ENCODE measurements around the gene FOXD4L6. TPM values are rescaled to one million over a fixed set of nuclear protein-coding genes. Genes with fewer than 3 reads are reported as not detected.
"Not testable (repeated sequence)": the region's sequence is repeated elsewhere in the genome, so short reads cannot be mapped to it uniquely, and the experiment has no call there.

Gene FOXD4L6
- not detected in 2 replicates for total RNA-seq (2014; rRNA removed; shearing (Covaris generic); ENCODE audit: low replicate concordance)

GRCh38 chr9:41128581-41128980, at the start of gene FOXD4L6:
Gene FOXD4L6, minus strand, starts transcription at chr9:41128681. Its CDS starts 298 bp downstream, at chr9:41128383.
- DNase-seq, H3K36me3 ChIP-seq, H3K4me3 ChIP-seq, H3K27me3 ChIP-seq, H3K9me3 ChIP-seq: not testable (repeated sequence)

GRCh38 chr9:41174994-41175393, 46.5 kb upstream of the FOXD4L6 start:
- H3K36me3 ChIP-seq, DNase-seq, H3K27me3 ChIP-seq, H3K9me3 ChIP-seq, H3K4me3 ChIP-seq: not testable (repeated sequence)

- not testable (repeated sequence) for H3K27me3 ChIP-seq, H3K4me3 ChIP-seq, H3K9me3 ChIP-seq, H3K36me3 ChIP-seq, DNase-seq
These were observed 21.6 kb upstream of the FOXD4L6 start for GRCh38 chr9:41150116-41150515.

- not testable (repeated sequence) for DNase-seq, H3K27me3 ChIP-seq, H3K9me3 ChIP-seq, H3K4me3 ChIP-seq, H3K36me3 ChIP-seq
These were observed 13.4 kb upstream of the FOXD4L6 start for GRCh38 chr9:41141878-41142277.

GRCh38 chr9:41126746-41127446, 1.6 kb downstream of the FOXD4L6 start:
- not testable (repeated sequence) for H3K4me3 ChIP-seq, DNase-seq, H3K27me3 ChIP-seq, H3K9me3 ChIP-seq, H3K36me3 ChIP-seq

DNA sequence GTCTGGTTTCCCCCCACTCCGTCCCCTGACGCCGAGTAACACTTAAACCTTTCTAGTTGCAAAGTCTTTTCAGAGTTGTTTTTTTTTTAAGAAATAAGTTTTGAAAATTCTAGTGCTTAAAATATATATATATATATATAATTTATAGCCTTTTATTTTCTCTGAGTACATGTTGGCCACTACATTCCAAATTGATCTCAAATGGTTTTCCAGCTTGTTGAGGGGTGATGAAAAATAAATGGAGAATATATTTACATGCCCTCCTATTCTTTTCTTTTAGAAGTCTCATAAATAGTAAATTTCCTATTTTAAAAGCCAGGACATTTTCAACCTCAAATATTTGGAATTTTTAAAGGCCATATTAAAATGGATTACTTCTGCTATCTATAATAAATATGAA, 2.5 kb downstream of the FOXD4L6 start:
- not testable (repeated sequence) for DNase-seq, H3K4me3 ChIP-seq, H3K27me3 ChIP-seq, H3K9me3 ChIP-seq, H3K36me3 ChIP-seq

GRCh38 chr9:41125109-41125658, 3.3 kb downstream of the FOXD4L6 start:
- H3K9me3 ChIP-seq, H3K4me3 ChIP-seq, H3K27me3 ChIP-seq, H3K36me3 ChIP-seq, DNase-seq: not testable (repeated sequence)

DNA sequence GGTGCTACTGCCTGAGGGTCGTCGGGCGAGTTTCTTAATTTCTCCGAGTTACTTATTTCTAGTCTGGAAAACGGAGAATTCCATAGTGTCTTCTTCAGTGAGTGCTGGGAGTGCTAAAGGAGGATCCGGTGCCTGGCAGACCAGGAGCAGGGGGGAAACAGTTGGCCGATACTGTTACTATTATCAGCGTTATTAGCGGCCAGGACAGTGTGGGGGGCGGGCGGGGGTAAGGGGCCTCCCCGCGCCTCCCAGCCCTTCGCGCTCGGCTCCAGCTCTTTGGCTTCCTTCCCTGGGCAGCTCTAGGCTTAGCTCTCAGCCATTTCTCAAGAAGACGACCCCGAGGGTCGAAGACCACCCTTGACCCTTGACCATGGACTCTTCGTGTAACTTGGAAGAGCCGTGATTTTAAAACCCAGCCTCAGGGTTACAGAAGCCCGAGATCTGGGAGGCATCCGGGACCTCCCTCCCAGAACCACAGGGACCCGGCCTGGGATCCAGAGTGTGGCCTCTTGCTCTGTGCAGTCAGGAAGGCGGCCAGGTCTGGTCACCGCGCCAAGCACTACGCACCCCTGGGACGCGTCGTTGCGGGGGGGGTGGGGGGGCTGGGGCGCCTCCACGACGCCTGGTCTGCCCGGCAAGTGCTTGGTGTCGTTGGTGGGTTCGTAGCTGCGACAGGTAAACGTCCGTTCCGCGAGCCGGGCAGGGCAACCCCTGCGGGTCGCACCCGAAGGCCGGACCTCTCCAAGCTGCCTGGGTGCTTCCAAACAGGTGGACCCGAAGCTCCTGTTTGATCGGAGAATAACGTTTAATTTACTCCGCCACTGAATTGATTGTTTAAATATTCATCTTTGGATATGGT, 4.0 kb downstream of the FOXD4L6 start:
- not testable (repeated sequence) for H3K9me3 ChIP-seq, H3K36me3 ChIP-seq, H3K27me3 ChIP-seq, DNase-seq, H3K4me3 ChIP-seq

- H3K9me3 ChIP-seq, DNase-seq, H3K27me3 ChIP-seq, H3K36me3 ChIP-seq, H3K4me3 ChIP-seq: not testable (repeated sequence)
These were observed 4.7 kb downstream of the FOXD4L6 start for GRCh38 chr9:41123812-41124211.

GRCh38 chr9:41123396-41123795, 5.1 kb downstream of the FOXD4L6 start:
- H3K27me3 ChIP-seq, H3K36me3 ChIP-seq, DNase-seq, H3K9me3 ChIP-seq, H3K4me3 ChIP-seq: not testable (repeated sequence)

- H3K9me3 ChIP-seq, DNase-seq, H3K4me3 ChIP-seq, H3K36me3 ChIP-seq, H3K27me3 ChIP-seq: not testable (repeated sequence)
These were observed 7.8 kb downstream of the FOXD4L6 start for GRCh38 chr9:41120696-41121095.

- not testable (repeated sequence) for H3K4me3 ChIP-seq, H3K9me3 ChIP-seq, H3K36me3 ChIP-seq, DNase-seq, H3K27me3 ChIP-seq
These were observed 8.8 kb downstream of the FOXD4L6 start for GRCh38 chr9:41119719-41120118.

GRCh38 chr9:41119311-41119710, 9.2 kb downstream of the FOXD4L6 start:
- not testable (repeated sequence) for DNase-seq, H3K27me3 ChIP-seq, H3K4me3 ChIP-seq, H3K9me3 ChIP-seq, H3K36me3 ChIP-seq

GRCh38 chr9:41113348-41113747, 15.1 kb downstream of the FOXD4L6 start:
- not testable (repeated sequence) for H3K36me3 ChIP-seq, DNase-seq, H3K9me3 ChIP-seq, H3K27me3 ChIP-seq, H3K4me3 ChIP-seq

DNA sequence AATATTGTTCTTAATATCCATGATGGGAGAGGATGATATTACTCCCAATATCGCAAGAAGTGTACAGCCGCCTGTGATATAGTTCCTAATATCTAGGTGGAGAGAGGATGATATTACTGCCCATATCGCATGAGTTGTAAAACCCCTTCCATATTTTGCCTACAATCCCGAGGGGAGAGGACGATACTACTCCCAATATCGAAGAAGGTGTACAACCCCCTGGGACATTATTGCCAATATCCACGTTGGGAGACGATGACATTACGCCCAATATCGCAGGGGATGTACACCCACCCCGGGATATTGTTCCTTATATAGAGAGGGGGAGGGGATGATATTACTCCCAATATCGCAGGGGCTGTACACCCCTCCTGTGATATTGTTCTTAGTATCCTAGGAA, 17.1 kb downstream of the FOXD4L6 start:
- H3K27me3 ChIP-seq, DNase-seq, H3K9me3 ChIP-seq, H3K36me3 ChIP-seq, H3K4me3 ChIP-seq: not testable (repeated sequence)

GRCh38 chr9:41110913-41111312, 17.6 kb downstream of the FOXD4L6 start:
- H3K9me3 ChIP-seq, H3K36me3 ChIP-seq, DNase-seq, H3K4me3 ChIP-seq, H3K27me3 ChIP-seq: not testable (repeated sequence)

GRCh38 chr9:41109253-41109652, 19.2 kb downstream of the FOXD4L6 start:
- H3K27me3 ChIP-seq, H3K4me3 ChIP-seq, DNase-seq, H3K36me3 ChIP-seq, H3K9me3 ChIP-seq: not testable (repeated sequence)

- H3K9me3 ChIP-seq, H3K36me3 ChIP-seq, DNase-seq, H3K4me3 ChIP-seq, H3K27me3 ChIP-seq: not testable (repeated sequence)
These were observed 19.7 kb downstream of the FOXD4L6 start for GRCh38 chr9:41108816-41109215.

All from MG63 (cell line).